CD8-positive, alpha-beta memory T cell (primary cell): ENCODE data around the gene UVRAG. TPM values are rescaled to one million over a fixed set of nuclear protein-coding genes. Genes with fewer than 3 reads are reported as not detected.

Experiments used
- CTCF ChIA-PET: fragments of 350-600 bp; sonication (Branson Sonifier 250); formaldehyde crosslinking; loops from one replicate; lab custom pipeline; 2021; ENCODE audit warnings: antibody characterized with exemption; lab: Charles Lee
- POLR2A ChIA-PET: fragments of 350-600 bp; sonication (Branson Sonifier 250); formaldehyde crosslinking; loops from one replicate; lab custom pipeline; 2021; ENCODE audit warnings: antibody characterized with exemption; lab: Charles Lee
- DNase-seq, 5 donors: peaks; one replicate each; pipeline versions ENCODE4 v3.0.0 to v3.0.0-alpha.2; 2020 to 2022; ENCODE audit warnings: mixed read lengths in 1 of 5
- H3K27ac ChIP-seq: one replicate; pipeline ENCODE4 v1.7.0; 2013; ENCODE audit warnings: low read depth, mild to moderate bottlenecking, low read length, moderate library complexity
- H3K27me3 ChIP-seq: 2 replicates; pipeline ENCODE4 v1.7.0; 2013; ENCODE audit warnings: low read length, mild to moderate bottlenecking; ENCODE audit not compliant: insufficient read depth, poor library complexity, severe bottlenecking
- H3K36me3 ChIP-seq: 2 replicates; pipeline ENCODE4 v1.7.0; 2013; ENCODE audit warnings: mild to moderate bottlenecking, low read length, moderate library complexity; ENCODE audit not compliant: insufficient read depth
- H3K4me1 ChIP-seq: 2 replicates; pipeline ENCODE4 v1.7.0; 2013; ENCODE audit warnings: mild to moderate bottlenecking, low read length, moderate library complexity; ENCODE audit not compliant: insufficient read depth
- H3K4me3 ChIP-seq: 2 replicates; pipeline ENCODE4 v1.7.0; 2013; ENCODE audit warnings: mild to moderate bottlenecking, low read length
- H3K9me3 ChIP-seq: 2 replicates; pipeline ENCODE4 v1.7.0; 2013; ENCODE audit warnings: mild to moderate bottlenecking, low read length
- H3K27ac Mint-ChIP-seq, 8 donors: one replicate each; pipeline ENCODE4 v1.8.0; 2020 to 2021; ENCODE audit warnings: mixed read lengths in 8 of 8, mild to moderate bottlenecking in 6 of 8, inconsistent platforms in 3 of 8, moderate library complexity in 3 of 8
- H3K27me3 Mint-ChIP-seq, 2 donors: one replicate each; pipeline ENCODE4 v1.8.0; 2020 to 2021; ENCODE audit warnings: mixed read lengths in 2 of 2, mild to moderate bottlenecking in 1 of 2, moderate library complexity in 1 of 2
- H3K36me3 Mint-ChIP-seq, 3 donors: one replicate each; pipeline ENCODE4 v1.8.0; 2020 to 2021; ENCODE audit warnings: mixed read lengths in 3 of 3, inconsistent platforms in 1 of 3, mild to moderate bottlenecking in 1 of 3
- H3K4me1 Mint-ChIP-seq, 3 donors: one replicate each; pipeline ENCODE4 v1.8.0; 2020 to 2021; ENCODE audit warnings: mixed read lengths in 3 of 3, inconsistent platforms in 1 of 3, mild to moderate bottlenecking in 1 of 3
- H3K4me3 Mint-ChIP-seq, 7 donors: one replicate each; pipeline ENCODE4 v1.8.0; 2020 to 2021; ENCODE audit warnings: mixed read lengths in 7 of 7, mild to moderate bottlenecking in 6 of 7, moderate library complexity in 4 of 7, inconsistent platforms in 2 of 7
- H3K9me3 Mint-ChIP-seq, 5 donors: one replicate each; pipeline ENCODE4 v1.8.0; 2020 to 2022; ENCODE audit warnings: mixed read lengths in 5 of 5, mild to moderate bottlenecking in 3 of 5, moderate library complexity in 2 of 5, inconsistent platforms in 1 of 5
- polyA plus RNA-seq: library from polyadenylated mRNA; unstranded; fragments of 300-500 nt; fragmentation: Illumina TruSeq; gene quantifications from one replicate; pipeline ENCODE4 v1.2.3, GENCODE V29; 2021
- total RNA-seq, 2 experiments: library from RNA; stranded (reverse); gene quantifications; one replicate each; pipeline ENCODE4 v1.2.3, GENCODE V29; 2021

UVRAG gene
- total and polyA plus RNA-seq, 3 experiments from 2014 or later, result 17.1 to 20.9 (median 18.0) TPM

DNA sequence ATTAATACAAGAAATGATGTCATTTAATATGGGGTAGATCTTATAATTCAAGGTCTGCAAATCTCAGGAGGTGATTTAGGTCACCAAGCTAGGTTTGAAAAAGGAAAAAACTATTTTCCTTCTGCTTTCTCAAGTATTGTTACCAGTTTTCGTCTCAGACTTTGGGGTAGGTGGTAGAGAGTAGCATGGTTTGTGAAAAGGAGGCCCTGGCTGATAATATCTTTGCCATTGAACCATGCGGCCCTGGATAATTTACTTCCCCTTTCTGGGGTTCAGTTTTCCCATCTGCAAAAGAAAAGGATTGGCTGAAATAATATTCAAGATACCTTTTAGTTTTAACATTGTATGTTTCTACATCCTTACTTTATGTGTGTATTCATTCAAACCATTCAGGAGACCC is 299.2 kb downstream of the UVRAG start:
- Histone ChIP-seq H3K9me3 (no peaks in the 10 kb centered on the region), H3K4me3 (no peak overlapping the region), H3K27ac (no peak overlapping the region), H3K36me3 (no peaks in the 10 kb centered on the region), H3K27me3 (no peaks in the 10 kb centered on the region), H3K4me1 (no peaks in the 10 kb centered on the region)
- Mint-ChIP-seq H3K27me3 (no peaks in the 10 kb centered on the region), H3K9me3 (no peaks in the 10 kb centered on the region), H3K36me3 (peaks cover 4 to 30% (median 9%) of the 10 kb centered on the region in 3 donors), H3K27ac (no peak overlapping the region), H3K4me1 (peaks cover 0 to 4% (median 0%) of the 10 kb centered on the region in 3 donors), H3K4me3 (no peak overlapping the region)
- ChIA-PET POLR2A (no interaction called here), CTCF (no interaction called here)
- DNase-seq, result no peak

GRCh38 chr11:76115555-76115954 is 300.5 kb downstream of the UVRAG start:
- ChIA-PET POLR2A (no interaction called here), CTCF (no interaction called here)
- H3K4me3 Mint-ChIP-seq, result no peak overlapping the region
- Histone ChIP-seq H3K27me3 (no peaks in the 10 kb centered on the region), H3K27ac (no peak overlapping the region), H3K4me1 (no peaks in the 10 kb centered on the region), H3K4me3 (no peak overlapping the region), H3K36me3 (no peaks in the 10 kb centered on the region), H3K9me3 (no peaks in the 10 kb centered on the region)
- peak overlapping the region in 1 of 8 donors; percentile 30 for H3K27ac Mint-ChIP-seq
- H3K27me3 Mint-ChIP-seq, result no peaks in the 10 kb centered on the region
- H3K4me1 Mint-ChIP-seq, result peaks cover 0 to 4% (median 0%) of the 10 kb centered on the region in 3 donors
- no peak for DNase-seq
- no peaks in the 10 kb centered on the region for H3K9me3 Mint-ChIP-seq
- H3K36me3 Mint-ChIP-seq, result peaks cover 4 to 31% (median 9%) of the 10 kb centered on the region in 3 donors

DNA sequence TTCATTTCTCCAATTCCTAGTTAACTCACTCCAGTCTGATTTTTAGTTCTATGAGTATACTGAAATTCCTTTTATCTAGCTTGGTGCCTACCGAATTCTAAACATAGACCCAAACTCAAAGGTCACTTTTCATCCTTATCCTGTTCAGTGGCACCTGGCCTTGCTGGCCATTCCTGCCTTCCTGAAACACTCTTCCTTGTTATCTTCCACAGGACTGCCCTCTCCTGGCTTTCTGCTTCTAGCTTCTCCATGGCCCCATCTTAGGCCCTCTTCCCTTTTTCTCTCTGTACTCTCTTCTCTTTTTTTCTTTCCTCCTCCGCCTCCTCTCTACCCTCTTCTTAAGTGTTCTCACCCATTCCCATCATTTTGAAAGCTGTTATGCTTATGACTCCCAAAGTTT is 304.0 kb downstream of the UVRAG start:
- ChIA-PET POLR2A (no interaction called here), CTCF (no interaction called here)
- no peak overlapping the region for H3K27ac Mint-ChIP-seq
- H3K36me3 Mint-ChIP-seq, result peaks cover 4 to 43% (median 9%) of the 10 kb centered on the region in 3 donors
- Histone ChIP-seq H3K27me3 (no peaks in the 10 kb centered on the region), H3K27ac (no peak overlapping the region), H3K4me1 (no peaks in the 10 kb centered on the region), H3K36me3 (no peaks in the 10 kb centered on the region), H3K4me3 (no peak overlapping the region), H3K9me3 (no peaks in the 10 kb centered on the region)
- no peak overlapping the region for H3K4me3 Mint-ChIP-seq
- no peaks in the 10 kb centered on the region for H3K9me3 Mint-ChIP-seq
- peaks cover 0 to 4% (median 0%) of the 10 kb centered on the region in 3 donors for H3K4me1 Mint-ChIP-seq
- no peak for DNase-seq
- H3K27me3 Mint-ChIP-seq, result no peaks in the 10 kb centered on the region

- ChIA-PET POLR2A (no interaction called here), CTCF (no interaction called here)
- no peak for DNase-seq
- Mint-ChIP-seq H3K9me3 (no peaks in the 10 kb centered on the region), H3K4me3 (no peak overlapping the region), H3K36me3 (peaks cover 4 to 42% (median 9%) of the 10 kb centered on the region in 3 donors), H3K4me1 (peaks cover 0 to 4% (median 0%) of the 10 kb centered on the region in 3 donors), H3K27ac (no peak overlapping the region), H3K27me3 (no peaks in the 10 kb centered on the region)
- Histone ChIP-seq H3K4me1 (no peaks in the 10 kb centered on the region), H3K36me3 (no peaks in the 10 kb centered on the region), H3K4me3 (no peak overlapping the region), H3K27me3 (no peaks in the 10 kb centered on the region), H3K9me3 (no peaks in the 10 kb centered on the region), H3K27ac (no peak overlapping the region)
These were observed 304.8 kb downstream of the UVRAG start for GRCh38 chr11:76119779-76120178.

- H3K36me3 ChIP-seq, result no peaks in the 10 kb centered on the region
- H3K27ac Mint-ChIP-seq, result no peak overlapping the region
These were observed 305.6 kb downstream of the UVRAG start for GRCh38 chr11:76120513-76121101.

GRCh38 chr11:76123248-76123647 is 308.2 kb downstream of the UVRAG start:
- peaks cover 3 to 26% (median 6%) of the 10 kb centered on the region in 3 donors for H3K36me3 Mint-ChIP-seq
- ChIA-PET CTCF (interaction anchor here (0.6 kb wide), 1 partner anchor 22 kb away, joined by 3 read pairs; no protein-coding TSS in a partner anchor), POLR2A (no interaction called here)
- no peaks in the 10 kb centered on the region for H3K9me3 Mint-ChIP-seq
- H3K27ac ChIP-seq, result no peak overlapping the region
- no peaks in the 10 kb centered on the region for H3K9me3 ChIP-seq
- H3K27me3 ChIP-seq, result no peaks in the 10 kb centered on the region
- no peak for DNase-seq
- H3K27ac Mint-ChIP-seq, result peak overlapping the region in 1 of 8 donors; percentile 0
- no peak overlapping the region for H3K4me3 ChIP-seq
- H3K4me1 Mint-ChIP-seq, result peaks cover 0 to 5% (median 0%) of the 10 kb centered on the region in 3 donors
- no peaks in the 10 kb centered on the region for H3K36me3 ChIP-seq
- H3K4me1 ChIP-seq, result no peaks in the 10 kb centered on the region
- no peaks in the 10 kb centered on the region for H3K27me3 Mint-ChIP-seq
- no peak overlapping the region for H3K4me3 Mint-ChIP-seq

More at GRCh38 chr11:76120513-76121101, 305.6 kb downstream of the UVRAG start:
- ChIA-PET POLR2A (no interaction called here), CTCF (interaction anchor here (1.5 kb wide), 1 partner anchor 87 kb away, joined by 4 read pairs; no protein-coding TSS in a partner anchor)
- Mint-ChIP-seq H3K4me1 (peaks cover 0 to 4% (median 0%) of the 10 kb centered on the region in 3 donors), H3K36me3 (peaks cover 4 to 38% (median 9%) of the 10 kb centered on the region in 3 donors), H3K27me3 (no peaks in the 10 kb centered on the region), H3K4me3 (no peak overlapping the region), H3K9me3 (no peaks in the 10 kb centered on the region)
- Histone ChIP-seq H3K4me1 (no peaks in the 10 kb centered on the region), H3K4me3 (no peak overlapping the region), H3K27ac (no peak overlapping the region), H3K9me3 (no peaks in the 10 kb centered on the region), H3K27me3 (no peaks in the 10 kb centered on the region)
- no peak for DNase-seq

GRCh38 chr11:76124905-76125770 is 310.1 kb downstream of the UVRAG start:
- Mint-ChIP-seq H3K27ac (no peak overlapping the region), H3K36me3 (peaks cover 3 to 23% (median 6%) of the 10 kb centered on the region in 3 donors), H3K27me3 (no peaks in the 10 kb centered on the region), H3K4me3 (no peak overlapping the region), H3K9me3 (no peaks in the 10 kb centered on the region), H3K4me1 (peaks cover 3 to 13% (median 4%) of the 10 kb centered on the region in 3 donors)
- H3K27ac ChIP-seq, result no peak overlapping the region
- H3K4me3 ChIP-seq, result no peak overlapping the region
- no peaks in the 10 kb centered on the region for H3K27me3 ChIP-seq
- H3K9me3 ChIP-seq, result no peaks in the 10 kb centered on the region
- no peaks in the 10 kb centered on the region for H3K36me3 ChIP-seq
- no peak for DNase-seq
- ChIA-PET POLR2A (no interaction called here), CTCF (no interaction called here)
- H3K4me1 ChIP-seq, result no peaks in the 10 kb centered on the region

GRCh38 chr11:76129729-76130128 is 314.7 kb downstream of the UVRAG start:
- H3K36me3 ChIP-seq, result no peaks in the 10 kb centered on the region

More at GRCh38 chr11:76129729-76130128, 314.7 kb downstream of the UVRAG start:
- H3K4me3 Mint-ChIP-seq, result no peak overlapping the region
- H3K4me1 ChIP-seq, result peaks cover 16% of the 10 kb centered on the region
- no peak overlapping the region for H3K27ac ChIP-seq
- no peaks in the 10 kb centered on the region for H3K9me3 ChIP-seq
- no peak overlapping the region for H3K4me3 ChIP-seq
- H3K27ac Mint-ChIP-seq, result peak overlapping the region in 2 of 8 donors; percentile 1 to 8
- H3K27me3 ChIP-seq, result no peaks in the 10 kb centered on the region
- ChIA-PET POLR2A (no interaction called here), CTCF (no interaction called here)
- no peak for DNase-seq
- no peaks in the 10 kb centered on the region for H3K9me3 Mint-ChIP-seq
- peaks cover 3 to 23% (median 12%) of the 10 kb centered on the region in 3 donors for H3K36me3 Mint-ChIP-seq
- no peaks in the 10 kb centered on the region for H3K27me3 Mint-ChIP-seq
- peaks cover 14 to 34% (median 22%) of the 10 kb centered on the region in 3 donors for H3K4me1 Mint-ChIP-seq
